ENCODE results near the gene SELENON.

The SELENON gene

GRCh38 chr1:25802915-25803314 lies 2.9 kb downstream of the SELENON start:
- Histone ChIP-seq H3K23ac (ENCODE audit: low read length) (peak overlapping the region; percentile 47), H3K9ac (ENCODE audit: low read length) (peak overlapping the region; percentile 28), H3K27me3 (ENCODE audit: insufficient read depth, low read length) (no peaks in the 10 kb centered on the region), H4K91ac (ENCODE audit: low read depth, low read length) (no peak overlapping the region), H2AK5ac (ENCODE audit: low read length) (no peak overlapping the region), H2BK12ac (ENCODE audit: low read length) (no peak overlapping the region), H4K12ac (ENCODE audit: low read depth, low read length) (no peak overlapping the region), H3K27ac (ENCODE audit: low read depth, low read length) (no peak overlapping the region), H2AFZ (ENCODE audit: insufficient read depth, low read length, poor library complexity) (no peak overlapping the region), H3K79me1 (ENCODE audit: low read length) (peaks cover 3% of the 10 kb centered on the region), H3K14ac (ENCODE audit: low read length) (no peak overlapping the region), H3K4me2 (ENCODE audit: low read length) (no peak overlapping the region), H3K4me1 (ENCODE audit: control insufficient read depth in 1 of 2, insufficient read depth in 2 of 2, low read length in 2 of 2) (peaks cover 11 to 13% of the 10 kb centered on the region in 2 experiments), H3K4ac (ENCODE audit: low read depth, low read length) (no peak overlapping the region), H3K79me2 (ENCODE audit: control insufficient read depth, insufficient read depth, low read length, poor library complexity) (peaks cover 4% of the 10 kb centered on the region), H2BK120ac (ENCODE audit: insufficient read depth, low read length, poor library complexity) (no peak overlapping the region), H4K8ac (ENCODE audit: low read depth, low read length) (no peak overlapping the region), H2BK5ac (ENCODE audit: low read depth, low read length, poor library complexity) (no peak overlapping the region), H3K18ac (ENCODE audit: low read length) (no peak overlapping the region), H3K36me3 (ENCODE audit: control insufficient read depth in 1 of 2, insufficient read depth in 2 of 2, low read length in 2 of 2) (peaks cover 12 to 20% of the 10 kb centered on the region in 2 experiments), H3K9me3 (ENCODE audit: insufficient read depth, low read depth, low read length) (no peaks in the 10 kb centered on the region), H3K4me3 (ENCODE audit: low read depth, low read length) (no peak overlapping the region)
- DNase-seq: no peak
- WGBS (ENCODE audit: extremely low coverage, insufficient coverage, insufficient read length): no CpG with 5 or more reads among the region's 6 CpGs

GRCh38 chr1:25803368-25803767 lies 3.4 kb downstream of the SELENON start:
- Histone ChIP-seq H3K79me2 (ENCODE audit: control insufficient read depth, insufficient read depth, low read length, poor library complexity) (peaks cover 4% of the 10 kb centered on the region), H3K9me3 (ENCODE audit: insufficient read depth, low read depth, low read length) (no peaks in the 10 kb centered on the region), H4K8ac (ENCODE audit: low read depth, low read length) (no peak overlapping the region), H3K4me3 (ENCODE audit: low read depth, low read length) (no peak overlapping the region), H4K12ac (ENCODE audit: low read depth, low read length) (no peak overlapping the region), H3K79me1 (ENCODE audit: low read length) (peaks cover 3% of the 10 kb centered on the region), H2AFZ (ENCODE audit: insufficient read depth, low read length, poor library complexity) (no peak overlapping the region), H3K4ac (ENCODE audit: low read depth, low read length) (no peak overlapping the region), H3K14ac (ENCODE audit: low read length) (no peak overlapping the region), H2BK5ac (ENCODE audit: low read depth, low read length, poor library complexity) (no peak overlapping the region), H2AK5ac (ENCODE audit: low read length) (no peak overlapping the region), H3K27ac (ENCODE audit: low read depth, low read length) (no peak overlapping the region), H2BK12ac (ENCODE audit: low read length) (no peak overlapping the region), H4K91ac (ENCODE audit: low read depth, low read length) (no peak overlapping the region), H3K4me1 (ENCODE audit: control insufficient read depth in 1 of 2, insufficient read depth in 2 of 2, low read length in 2 of 2) (peaks cover 11 to 13% of the 10 kb centered on the region in 2 experiments), H3K18ac (ENCODE audit: low read length) (no peak overlapping the region), H3K27me3 (ENCODE audit: insufficient read depth, low read length) (no peaks in the 10 kb centered on the region), H3K9ac (ENCODE audit: low read length) (no peak overlapping the region), H3K23ac (ENCODE audit: low read length) (no peak overlapping the region), H3K4me2 (ENCODE audit: low read length) (no peak overlapping the region), H2BK120ac (ENCODE audit: insufficient read depth, low read length, poor library complexity) (no peak overlapping the region), H3K36me3 (ENCODE audit: control insufficient read depth in 1 of 2, insufficient read depth in 2 of 2, low read length in 2 of 2) (peaks cover 16 to 20% of the 10 kb centered on the region in 2 experiments)
- no CpG with 5 or more reads among the region's 1 CpG for WGBS (ENCODE audit: extremely low coverage, insufficient coverage, insufficient read length)
- DNase-seq: no peak

DNA sequence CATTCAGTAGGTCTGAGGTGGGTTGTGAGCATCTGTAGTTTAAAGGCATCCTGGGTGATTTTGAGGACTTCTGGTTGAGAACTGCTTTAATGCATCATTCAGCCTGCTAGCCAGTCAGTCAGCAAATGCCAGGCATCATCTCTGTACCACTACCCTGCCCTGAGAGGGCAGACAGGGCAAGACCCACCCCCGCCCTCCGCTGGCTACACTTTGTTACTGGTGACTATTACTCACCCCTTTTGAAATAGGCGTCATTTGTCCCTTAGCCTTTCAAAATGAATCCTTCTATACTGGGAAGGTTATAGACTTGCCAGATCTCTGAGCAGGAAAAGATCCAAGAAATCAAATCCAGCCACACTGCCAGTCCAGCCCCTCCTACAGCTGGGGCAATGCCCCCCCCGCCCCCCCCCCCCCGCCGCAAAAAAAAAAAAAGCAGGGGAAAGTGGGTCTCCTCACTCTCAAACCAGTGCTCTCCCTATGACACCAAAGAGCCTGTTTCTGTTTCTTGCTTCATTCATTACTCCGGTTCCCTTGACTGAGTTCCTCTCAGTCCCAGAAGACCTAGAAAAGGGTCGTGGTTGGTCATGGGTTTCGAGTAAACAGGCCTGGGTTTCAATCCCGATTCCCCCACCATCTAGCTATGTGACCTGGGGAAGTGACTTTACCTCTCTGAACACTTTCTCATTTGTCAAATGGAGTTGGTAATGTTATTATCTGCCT lies 4.4 kb downstream of the SELENON start:
- no peak for DNase-seq
- Histone ChIP-seq H3K4me3 (ENCODE audit: low read depth, low read length) (no peak overlapping the region), H3K18ac (ENCODE audit: low read length) (no peak overlapping the region), H3K27ac (ENCODE audit: low read depth, low read length) (no peak overlapping the region), H3K79me2 (ENCODE audit: control insufficient read depth, insufficient read depth, low read length, poor library complexity) (peaks cover 4% of the 10 kb centered on the region), H2AFZ (ENCODE audit: insufficient read depth, low read length, poor library complexity) (no peak overlapping the region), H2BK12ac (ENCODE audit: low read length) (no peak overlapping the region), H3K27me3 (ENCODE audit: insufficient read depth, low read length) (no peaks in the 10 kb centered on the region), H3K23ac (ENCODE audit: low read length) (no peak overlapping the region), H4K12ac (ENCODE audit: low read depth, low read length) (no peak overlapping the region), H3K4ac (ENCODE audit: low read depth, low read length) (no peak overlapping the region), H3K4me1 (ENCODE audit: control insufficient read depth in 1 of 2, insufficient read depth in 2 of 2, low read length in 2 of 2) (peaks cover 10 to 11% of the 10 kb centered on the region in 2 experiments), H2AK5ac (ENCODE audit: low read length) (no peak overlapping the region), H3K9me3 (ENCODE audit: insufficient read depth, low read depth, low read length) (no peaks in the 10 kb centered on the region), H3K14ac (ENCODE audit: low read length) (no peak overlapping the region), H3K9ac (ENCODE audit: low read length) (no peak overlapping the region), H3K79me1 (ENCODE audit: low read length) (peaks cover 3% of the 10 kb centered on the region), H4K91ac (ENCODE audit: low read depth, low read length) (no peak overlapping the region), H2BK120ac (ENCODE audit: insufficient read depth, low read length, poor library complexity) (no peak overlapping the region), H2BK5ac (ENCODE audit: low read depth, low read length, poor library complexity) (no peak overlapping the region), H3K36me3 (ENCODE audit: control insufficient read depth in 1 of 2, insufficient read depth in 2 of 2, low read length in 2 of 2) (peaks cover 26 to 29% of the 10 kb centered on the region in 2 experiments), H3K4me2 (ENCODE audit: low read length) (no peak overlapping the region), H4K8ac (ENCODE audit: low read depth, low read length) (no peak overlapping the region)
- no CpG with 5 or more reads among the region's 10 CpGs for WGBS (ENCODE audit: extremely low coverage, insufficient coverage, insufficient read length)

DNA sequence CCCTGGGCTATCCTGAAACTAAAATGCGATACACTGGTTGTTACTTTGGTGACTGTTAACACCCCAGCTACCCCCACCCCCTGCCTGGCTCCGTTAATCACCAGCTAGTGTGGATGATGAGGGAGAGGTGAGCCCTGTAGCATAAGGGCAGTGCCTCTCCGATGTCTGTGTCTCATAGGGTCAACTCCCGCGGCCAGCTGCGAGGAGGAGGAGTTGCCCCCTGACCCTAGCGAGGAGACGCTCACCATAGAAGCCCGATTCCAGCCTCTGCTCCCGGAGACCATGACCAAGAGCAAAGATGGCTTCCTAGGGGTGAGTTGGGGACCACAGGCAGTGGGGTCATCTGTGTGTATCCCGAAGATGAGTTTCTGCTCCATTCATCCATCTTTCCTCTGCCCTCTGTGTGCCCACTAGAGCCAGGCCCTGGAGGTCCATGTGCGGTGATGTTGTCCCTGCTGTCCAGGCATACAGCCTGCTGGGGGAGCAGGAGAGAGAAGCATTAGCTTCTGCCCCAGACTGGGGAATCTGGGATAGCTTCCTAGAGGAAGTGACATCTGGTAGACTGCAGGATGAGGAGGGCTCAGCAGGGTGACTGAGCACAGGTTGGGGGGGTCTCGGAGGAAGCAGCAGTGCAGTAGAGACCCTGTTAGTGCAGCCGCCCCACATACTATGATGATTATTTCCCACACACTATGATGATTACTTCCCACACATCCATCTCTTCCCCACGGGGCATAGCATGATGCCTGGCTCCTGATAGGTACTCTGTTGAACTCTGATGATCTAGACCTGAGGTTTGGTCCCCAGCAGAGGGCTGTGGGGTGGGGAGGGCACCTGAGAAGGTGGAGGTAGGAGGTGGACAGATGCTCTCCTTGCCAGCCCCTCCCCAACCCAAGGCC lies 5.2 kb downstream of the SELENON start:
- no peak overlapping the region for H2AK5ac ChIP-seq (ENCODE audit: low read length)
- H3K27me3 ChIP-seq (ENCODE audit: insufficient read depth, low read length): no peaks in the 10 kb centered on the region
- H3K9ac ChIP-seq (ENCODE audit: low read length): no peak overlapping the region
- no peak overlapping the region for H3K27ac ChIP-seq (ENCODE audit: low read depth, low read length)
- DNase-seq: no peak
- H3K23ac ChIP-seq (ENCODE audit: low read length): no peak overlapping the region
- H3K36me3 ChIP-seq (ENCODE audit: control insufficient read depth in 1 of 2, insufficient read depth in 2 of 2, low read length in 2 of 2): peaks cover 31 to 37% of the 10 kb centered on the region in 2 experiments
- H4K12ac ChIP-seq (ENCODE audit: low read depth, low read length): no peak overlapping the region
- no peak overlapping the region for H3K4ac ChIP-seq (ENCODE audit: low read depth, low read length)
- H3K4me2 ChIP-seq (ENCODE audit: low read length): no peak overlapping the region
- WGBS (ENCODE audit: extremely low coverage, insufficient coverage, insufficient read length): no CpG with 5 or more reads among the region's 15 CpGs
- H3K79me2 ChIP-seq (ENCODE audit: control insufficient read depth, insufficient read depth, low read length, poor library complexity): peaks cover 2% of the 10 kb centered on the region
- no peak overlapping the region for H3K18ac ChIP-seq (ENCODE audit: low read length)
- H2BK12ac ChIP-seq (ENCODE audit: low read length): no peak overlapping the region
- no peak overlapping the region for H2BK120ac ChIP-seq (ENCODE audit: insufficient read depth, low read length, poor library complexity)
- H4K8ac ChIP-seq (ENCODE audit: low read depth, low read length): no peak overlapping the region
- H2BK5ac ChIP-seq (ENCODE audit: low read depth, low read length, poor library complexity): no peak overlapping the region
- H2AFZ ChIP-seq (ENCODE audit: insufficient read depth, low read length, poor library complexity): no peak overlapping the region
- H3K4me3 ChIP-seq (ENCODE audit: low read depth, low read length): no peak overlapping the region
- no peak overlapping the region for H4K91ac ChIP-seq (ENCODE audit: low read depth, low read length)
- H3K9me3 ChIP-seq (ENCODE audit: insufficient read depth, low read depth, low read length): no peaks in the 10 kb centered on the region
- peaks cover 7% of the 10 kb centered on the region in 2 experiments for H3K4me1 ChIP-seq (ENCODE audit: control insufficient read depth in 1 of 2, insufficient read depth in 2 of 2, low read length in 2 of 2)
- no peaks in the 10 kb centered on the region for H3K79me1 ChIP-seq (ENCODE audit: low read length)
- H3K14ac ChIP-seq (ENCODE audit: low read length): no peak overlapping the region

Measured in trophoblast cell (in vitro differentiated cells and primary cell).